ENCODE data around the gene OSBPL8. TPM values are rescaled to one million over a fixed set of nuclear protein-coding genes. Genes with fewer than 3 reads are reported as not detected.
"Not testable (repeated sequence)": the region's sequence is repeated elsewhere in the genome, so short reads cannot be mapped to it uniquely, and the experiment has no call there.

The OSBPL8 gene
- total RNA-seq, 2 donors from 2014 or later: 65.5 to 78.9 TPM

GRCh38 chr12:76383988-76384387, 175.6 kb downstream of the OSBPL8 start:
- DNase-seq (ENCODE audit: low spot score) (no peak), ATAC-seq (ENCODE audit: insufficient number of reproducible peaks, low FRiP score, low read depth) (no peak)
- TF ChIP-seq, protein P1, sequence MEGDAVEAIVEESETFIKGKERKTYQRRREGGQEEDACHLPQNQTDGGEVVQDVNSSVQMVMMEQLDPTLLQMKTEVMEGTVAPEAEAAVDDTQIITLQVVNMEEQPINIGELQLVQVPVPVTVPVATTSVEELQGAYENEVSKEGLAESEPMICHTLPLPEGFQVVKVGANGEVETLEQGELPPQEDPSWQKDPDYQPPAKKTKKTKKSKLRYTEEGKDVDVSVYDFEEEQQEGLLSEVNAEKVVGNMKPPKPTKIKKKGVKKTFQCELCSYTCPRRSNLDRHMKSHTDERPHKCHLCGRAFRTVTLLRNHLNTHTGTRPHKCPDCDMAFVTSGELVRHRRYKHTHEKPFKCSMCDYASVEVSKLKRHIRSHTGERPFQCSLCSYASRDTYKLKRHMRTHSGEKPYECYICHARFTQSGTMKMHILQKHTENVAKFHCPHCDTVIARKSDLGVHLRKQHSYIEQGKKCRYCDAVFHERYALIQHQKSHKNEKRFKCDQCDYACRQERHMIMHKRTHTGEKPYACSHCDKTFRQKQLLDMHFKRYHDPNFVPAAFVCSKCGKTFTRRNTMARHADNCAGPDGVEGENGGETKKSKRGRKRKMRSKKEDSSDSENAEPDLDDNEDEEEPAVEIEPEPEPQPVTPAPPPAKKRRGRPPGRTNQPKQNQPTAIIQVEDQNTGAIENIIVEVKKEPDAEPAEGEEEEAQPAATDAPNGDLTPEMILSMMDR (IDR thresholded peaks at IDR 0.05): no peak
- H3K36me3 ChIP-seq: peaks cover 8% of the 10 kb centered on the region
- H3K4me1 ChIP-seq (ENCODE audit: control insufficient read depth in 1 of 2, low read depth in 2 of 2): no peaks in the 10 kb centered on the region
- H3K27me3 ChIP-seq (replicated peaks; ENCODE audit: insufficient read depth): no peaks in the 10 kb centered on the region
- no peak overlapping the region for H3K4me3 ChIP-seq
- H3K9me3 ChIP-seq: no peaks in the 10 kb centered on the region
- no peak overlapping the region for H3K27ac ChIP-seq

- Histone ChIP-seq H3K4me1 (ENCODE audit: control insufficient read depth in 1 of 2, low read depth in 2 of 2) (no peaks in the 10 kb centered on the region), H3K9me3 (no peaks in the 10 kb centered on the region), H3K27me3 (replicated peaks; ENCODE audit: insufficient read depth) (no peaks in the 10 kb centered on the region), H3K36me3 (peaks cover 22% of the 10 kb centered on the region), H3K4me3 (no peak overlapping the region), H3K27ac (no peak overlapping the region)
- no peak for DNase-seq (ENCODE audit: low spot score)
- ATAC-seq (ENCODE audit: insufficient number of reproducible peaks, low FRiP score, low read depth): no peak
- TF ChIP-seq, protein P1 (IDR thresholded peaks at IDR 0.05): no peak
Observed at GRCh38 chr12:76379261-76379660, 180.3 kb downstream of the OSBPL8 start.

DNA sequence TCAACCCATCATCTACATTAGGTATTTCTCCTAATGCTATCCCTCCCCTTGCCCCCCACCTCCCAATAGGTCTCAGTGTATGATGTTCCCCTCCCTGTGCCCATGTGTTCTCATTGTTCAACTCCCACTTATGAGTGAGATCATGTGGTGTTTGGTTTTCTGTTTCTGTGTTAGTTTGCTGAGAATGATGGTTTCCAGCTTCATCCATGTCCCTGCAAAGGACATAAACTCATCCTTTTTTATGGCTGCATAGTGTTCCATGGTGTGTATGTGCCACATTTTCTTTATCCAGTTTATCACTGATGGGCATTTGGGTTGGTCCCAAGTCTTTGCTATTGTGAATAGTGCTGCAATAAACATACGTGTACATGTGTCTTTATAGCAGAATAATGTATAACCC, 182.7 kb downstream of the OSBPL8 start:
- not testable (repeated sequence) for H3K27ac ChIP-seq; H3K9me3 ChIP-seq; H3K4me1 ChIP-seq (ENCODE audit: control insufficient read depth in 1 of 2, low read depth in 2 of 2); DNase-seq (ENCODE audit: low spot score); H3K4me3 ChIP-seq; ATAC-seq (ENCODE audit: insufficient number of reproducible peaks, low FRiP score, low read depth); H3K27me3 ChIP-seq (replicated peaks; ENCODE audit: insufficient read depth)
- H3K36me3 ChIP-seq: peaks cover 22% of the 10 kb centered on the region

DNA sequence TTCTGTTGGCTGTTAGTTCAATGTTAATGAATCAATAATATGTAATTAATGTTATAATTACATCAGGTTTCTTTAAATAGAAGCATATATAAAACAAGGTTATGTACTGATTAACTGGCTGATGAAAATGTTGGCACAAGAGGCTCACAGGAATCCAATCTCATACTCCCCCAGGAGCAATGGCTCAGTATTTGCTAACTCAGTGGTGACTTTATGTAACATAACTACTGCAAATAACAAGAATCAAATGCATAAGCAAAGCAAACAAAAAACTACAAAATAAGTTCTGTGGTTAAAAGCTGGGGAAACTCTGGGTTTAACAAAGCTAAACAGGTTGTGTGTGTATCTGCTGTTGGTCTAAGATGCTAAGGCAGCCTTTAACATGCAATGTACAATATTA, 183.6 kb downstream of the OSBPL8 start:
- H3K36me3 ChIP-seq: peaks cover 23% of the 10 kb centered on the region

DNA sequence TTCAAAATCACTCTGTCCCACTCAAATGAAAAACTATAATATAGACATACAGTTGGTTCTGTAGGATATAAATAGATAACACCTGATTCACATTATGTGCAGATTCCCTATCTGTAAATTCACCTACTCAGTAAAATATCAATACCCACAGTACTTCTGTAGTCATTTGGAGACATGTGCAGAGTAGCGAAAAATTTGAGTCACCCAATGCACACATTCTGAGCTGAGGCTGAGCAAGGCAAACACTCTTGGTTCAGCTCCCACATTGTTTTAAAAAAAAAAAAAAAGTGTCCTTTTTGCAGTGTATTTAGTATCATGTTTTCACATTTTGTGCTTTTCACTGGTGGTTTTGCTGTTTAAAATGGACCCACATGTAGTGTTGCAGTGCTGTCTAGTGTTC, 184.1 kb downstream of the OSBPL8 start:
- Histone ChIP-seq H3K9me3 (no peaks in the 10 kb centered on the region), H3K36me3 (peaks cover 23% of the 10 kb centered on the region), H3K4me3 (no peak overlapping the region), H3K27ac (no peak overlapping the region), H3K27me3 (replicated peaks; ENCODE audit: insufficient read depth) (no peaks in the 10 kb centered on the region), H3K4me1 (ENCODE audit: control insufficient read depth in 1 of 2, low read depth in 2 of 2) (no peaks in the 10 kb centered on the region)
- TF ChIP-seq, protein P1 (IDR thresholded peaks at IDR 0.05): no peak
- DNase-seq (ENCODE audit: low spot score) (no peak), ATAC-seq (ENCODE audit: insufficient number of reproducible peaks, low FRiP score, low read depth) (no peak)

More for the DNA sequence above, 183.6 kb downstream of the OSBPL8 start:
- TF ChIP-seq, protein P1 (IDR thresholded peaks at IDR 0.05): no peak
- ATAC-seq (ENCODE audit: insufficient number of reproducible peaks, low FRiP score, low read depth) (no peak), DNase-seq (ENCODE audit: low spot score) (no peak)
- Histone ChIP-seq H3K4me3 (no peak overlapping the region), H3K9me3 (no peaks in the 10 kb centered on the region), H3K27me3 (replicated peaks; ENCODE audit: insufficient read depth) (no peaks in the 10 kb centered on the region), H3K4me1 (ENCODE audit: control insufficient read depth in 1 of 2, low read depth in 2 of 2) (no peaks in the 10 kb centered on the region), H3K27ac (no peak overlapping the region)

GRCh38 chr12:76374386-76375020, 185.1 kb downstream of the OSBPL8 start:
- H3K27ac ChIP-seq: no peak overlapping the region
- no peaks in the 10 kb centered on the region for H3K4me1 ChIP-seq (ENCODE audit: control insufficient read depth in 1 of 2, low read depth in 2 of 2)
- DNase-seq (ENCODE audit: low spot score) (no peak), ATAC-seq (ENCODE audit: insufficient number of reproducible peaks, low FRiP score, low read depth) (no peak)
- no peaks in the 10 kb centered on the region for H3K9me3 ChIP-seq
- no peak overlapping the region for H3K4me3 ChIP-seq
- TF ChIP-seq, protein P1 (IDR thresholded peaks at IDR 0.05): no peak
- no peaks in the 10 kb centered on the region for H3K27me3 ChIP-seq (replicated peaks; ENCODE audit: insufficient read depth)
- peaks cover 23% of the 10 kb centered on the region for H3K36me3 ChIP-seq
